ENCODE results near the gene RTCA.
"Not testable (repeated sequence)": the region's sequence is repeated elsewhere in the genome, so short reads cannot be mapped to it uniquely, and the experiment has no call there.

RTCA gene

GRCh38 chr1:100261686-100262085 lies 4.3 kb upstream of the RTCA start:
- no peak for DNase-seq (ENCODE audit: low read depth)

GRCh38 chr1:100264081-100264480 lies 1.9 kb upstream of the RTCA start:
- DNase-seq (ENCODE audit: low read depth), result not testable (repeated sequence)

DNA sequence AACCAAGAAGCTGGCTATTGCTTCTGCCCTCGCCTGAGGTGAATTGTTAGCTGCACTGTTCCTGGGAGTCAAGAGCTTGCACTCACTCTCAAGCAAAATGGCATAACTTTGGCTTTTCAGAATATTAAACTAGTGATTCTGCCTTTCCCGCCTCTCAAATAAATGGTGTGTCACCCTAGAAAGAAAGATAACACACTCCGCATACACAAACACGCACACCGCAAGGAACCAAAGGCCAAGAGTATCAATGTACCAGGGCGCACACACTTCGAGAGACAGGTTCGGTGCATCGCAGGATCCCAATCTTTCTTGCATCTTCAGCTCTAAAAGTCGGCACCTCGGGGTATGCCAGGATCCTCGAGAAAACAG lies 470 bp upstream of the RTCA start:
- DNase-seq (ENCODE audit: low read depth), result no peak

DNA sequence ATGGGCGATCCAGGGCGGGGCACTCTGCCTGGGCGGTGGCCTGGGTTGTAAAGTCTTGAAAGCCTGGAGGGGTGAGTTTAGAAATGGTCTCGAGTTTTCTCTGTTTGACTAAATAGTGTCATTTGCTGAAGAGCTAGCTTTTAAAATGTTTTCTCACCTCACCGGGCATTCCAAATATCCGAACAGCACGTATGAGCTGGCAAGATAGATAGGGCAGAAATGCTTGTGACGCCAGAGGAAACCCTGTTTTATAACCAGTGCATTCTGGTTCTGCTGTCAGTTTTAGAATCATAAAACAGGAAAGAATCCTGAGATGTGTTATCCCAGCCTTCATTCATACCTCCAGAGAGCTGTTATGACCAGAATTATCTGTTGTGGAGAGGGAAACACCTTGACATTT lies 725 bp downstream of the RTCA start:
- DNase-seq (ENCODE audit: low read depth), result no peak

GRCh38 chr1:100267284-100267683 lies 1.3 kb downstream of the RTCA start:
- no peak for DNase-seq (ENCODE audit: low read depth)

DNA sequence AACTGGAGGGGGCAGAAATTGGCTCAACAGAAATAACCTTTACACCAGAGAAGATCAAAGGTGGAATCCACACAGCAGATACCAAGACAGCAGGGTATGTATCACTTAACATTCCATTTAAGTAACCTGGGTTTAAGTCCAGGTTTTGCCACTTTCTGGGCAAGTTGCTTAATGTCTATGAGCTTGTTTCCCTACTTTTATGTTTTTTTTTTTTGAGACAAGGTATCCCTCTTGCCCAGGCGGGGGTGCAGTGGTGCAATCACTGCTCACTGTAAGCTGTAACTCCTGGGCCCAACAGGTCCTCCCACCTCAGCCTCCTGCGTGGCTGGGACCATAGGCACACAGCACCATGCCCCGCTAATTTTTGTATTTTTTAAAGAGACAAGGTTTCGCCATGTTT lies 2.2 kb downstream of the RTCA start:
- no peak for DNase-seq (ENCODE audit: low read depth)

DNA sequence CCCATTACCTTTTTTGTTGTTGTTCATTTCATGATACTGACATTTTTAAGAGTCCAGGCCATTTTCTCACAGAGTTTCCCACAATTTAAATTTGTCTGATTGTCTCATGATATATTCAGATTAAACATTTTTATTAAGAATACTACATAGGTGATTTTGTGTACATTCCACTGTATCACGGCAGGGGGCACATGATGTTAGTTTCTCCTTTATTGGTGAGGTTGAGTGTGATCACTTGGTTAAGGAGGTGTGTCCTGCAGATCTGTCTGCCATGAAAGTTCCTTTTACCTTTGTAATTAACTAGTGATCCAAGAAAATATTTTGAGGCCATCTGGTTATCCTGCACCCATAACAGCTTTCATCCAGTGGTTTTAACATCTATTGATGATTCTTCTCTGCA lies 11.8 kb downstream of the RTCA start:
- DNase-seq (ENCODE audit: low read depth), result no peak

DNA sequence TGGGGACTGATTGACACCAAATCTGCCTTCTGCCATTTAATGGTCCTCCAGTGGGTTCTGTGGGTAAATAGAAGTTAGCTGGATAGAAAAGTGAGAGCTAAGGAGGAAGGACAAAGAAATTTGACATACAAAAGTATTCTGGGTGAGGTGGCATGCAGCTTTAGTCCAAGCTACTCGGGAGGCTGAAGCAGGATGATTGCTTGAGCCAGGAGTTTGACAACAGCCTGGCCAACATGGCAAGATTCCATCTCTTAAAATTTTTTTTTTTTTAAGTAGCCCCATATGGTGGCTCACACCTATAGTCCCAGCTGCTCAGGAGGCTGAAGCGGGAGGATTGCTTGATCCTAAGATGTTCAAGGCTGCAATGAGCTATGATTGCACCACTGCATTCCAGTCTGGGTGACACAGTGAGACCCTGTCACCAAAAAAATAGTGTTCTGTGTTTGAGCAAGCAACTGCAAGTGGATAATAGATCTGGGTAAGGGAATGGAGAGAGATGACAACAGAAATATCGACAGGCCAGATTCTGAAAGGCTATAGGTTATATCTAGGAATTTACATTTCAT lies 13.4 kb downstream of the RTCA start:
- DNase-seq (ENCODE audit: low read depth), result no peak

- DNase-seq (ENCODE audit: low read depth), result no peak
These were observed 14.1 kb downstream of the RTCA start for GRCh38 chr1:100279954-100280682.

- no peak for DNase-seq (ENCODE audit: low read depth)
These were observed 18.6 kb downstream of the RTCA start for GRCh38 chr1:100284591-100284990.

DNA sequence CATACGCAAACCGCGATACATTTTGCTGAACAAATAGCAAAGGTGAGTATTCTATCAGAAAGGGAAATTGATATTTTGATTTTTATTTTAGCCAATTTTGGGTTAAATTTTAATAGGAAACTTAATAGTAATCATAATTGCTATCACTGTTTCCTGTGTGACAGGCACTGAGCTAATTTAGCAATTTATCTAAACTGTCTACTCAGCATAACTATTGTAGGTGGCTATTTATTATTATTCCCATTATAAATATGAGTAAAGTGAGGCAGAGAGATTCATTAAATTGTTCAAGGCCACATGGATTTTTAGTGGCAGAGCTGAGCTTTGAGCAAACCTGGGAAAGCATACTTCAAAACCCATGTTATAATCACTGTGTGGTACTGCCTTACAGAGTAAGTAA lies 21.1 kb downstream of the RTCA start:
- DNase-seq (ENCODE audit: low read depth), result no peak

DNA sequence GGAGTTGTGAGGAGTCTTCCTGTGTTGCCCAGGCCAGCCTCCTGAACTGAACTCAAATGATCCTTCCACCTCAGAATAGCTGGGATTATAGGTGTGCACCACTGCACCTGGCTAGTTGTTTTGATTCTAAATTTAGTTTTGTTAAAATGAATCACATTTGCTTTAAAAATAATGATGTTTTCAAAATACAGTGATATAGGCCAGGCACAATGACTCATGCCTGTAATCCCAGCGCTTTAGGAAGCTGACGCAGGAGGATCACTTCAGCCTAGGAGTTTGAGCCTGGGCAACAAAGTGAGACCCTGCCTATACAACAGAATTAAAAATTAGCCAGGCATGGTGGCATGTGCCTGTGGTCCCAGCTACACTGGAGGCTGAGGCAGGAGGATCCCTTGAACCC lies 24.3 kb downstream of the RTCA start:
- no peak for DNase-seq (ENCODE audit: low read depth)

DNA sequence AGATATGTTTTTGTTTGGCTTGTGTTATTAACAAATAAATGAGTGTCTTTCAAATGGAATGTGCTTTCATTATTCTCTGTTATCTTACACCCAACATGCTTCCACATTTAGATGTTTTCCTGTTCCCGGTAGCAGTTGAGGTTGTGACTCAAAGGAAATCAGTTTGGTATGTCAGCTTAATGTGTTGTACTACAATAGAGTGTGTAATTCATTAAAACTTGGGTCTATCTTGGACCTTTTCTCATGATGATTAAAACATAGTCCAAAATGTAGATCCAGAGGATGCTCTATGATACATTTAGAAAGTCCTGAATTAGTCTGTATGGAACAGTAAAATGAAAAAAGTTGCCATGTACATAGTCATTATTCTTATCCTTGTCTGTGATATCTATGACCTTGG lies 26.7 kb downstream of the RTCA start:
- DNase-seq (ENCODE audit: low read depth), result no peak

GRCh38 chr1:100296140-100296539 lies 30.1 kb downstream of the RTCA start:
- DNase-seq (ENCODE audit: low read depth), result no peak

DNA sequence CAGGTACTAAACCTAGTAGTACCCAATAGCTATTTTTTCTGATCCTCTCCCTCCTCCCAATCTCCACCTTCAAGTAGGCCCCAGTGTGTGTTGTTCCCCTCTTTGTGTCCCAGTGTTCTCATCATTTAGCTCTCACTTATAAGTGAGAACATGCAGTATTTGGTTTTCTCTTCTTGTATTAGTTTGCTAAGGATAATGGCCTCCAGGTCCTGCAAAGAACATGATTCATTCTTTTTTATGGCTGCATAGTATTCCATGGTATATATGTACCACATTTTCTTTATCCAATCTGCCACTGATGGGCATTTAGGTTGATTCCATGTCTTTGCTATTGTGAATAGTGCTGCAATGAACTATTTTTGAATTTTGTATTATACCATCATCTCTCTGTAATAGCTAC lies 31.0 kb downstream of the RTCA start:
- not testable (repeated sequence) for DNase-seq (ENCODE audit: low read depth)

- DNase-seq (ENCODE audit: low read depth), result no peak
These were observed 32.5 kb downstream of the RTCA start for GRCh38 chr1:100298512-100298911.

- no peak for DNase-seq (ENCODE audit: low read depth)
These were observed 33.7 kb downstream of the RTCA start for GRCh38 chr1:100299521-100300222.

DNA sequence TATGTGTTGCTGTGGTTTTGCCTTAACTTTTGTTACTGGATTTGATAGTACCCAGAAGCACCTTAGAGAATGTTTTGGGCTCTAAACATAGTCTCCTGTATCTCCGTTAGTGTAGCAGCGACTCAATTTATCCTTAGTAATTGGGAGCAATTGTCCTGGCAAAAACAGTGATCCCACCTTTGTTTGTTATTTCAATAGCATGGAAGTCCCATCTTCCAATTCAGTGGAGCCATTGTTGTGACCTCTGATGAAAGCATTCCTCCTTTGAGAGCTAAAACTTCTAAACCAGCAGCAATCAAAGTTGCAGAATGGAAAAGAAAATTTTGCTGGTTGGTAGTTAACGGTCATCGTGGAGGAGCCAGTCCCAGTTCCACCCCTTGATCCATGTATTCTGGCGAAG lies 34.7 kb downstream of the RTCA start:
- no peak for DNase-seq (ENCODE audit: low read depth)

DNA sequence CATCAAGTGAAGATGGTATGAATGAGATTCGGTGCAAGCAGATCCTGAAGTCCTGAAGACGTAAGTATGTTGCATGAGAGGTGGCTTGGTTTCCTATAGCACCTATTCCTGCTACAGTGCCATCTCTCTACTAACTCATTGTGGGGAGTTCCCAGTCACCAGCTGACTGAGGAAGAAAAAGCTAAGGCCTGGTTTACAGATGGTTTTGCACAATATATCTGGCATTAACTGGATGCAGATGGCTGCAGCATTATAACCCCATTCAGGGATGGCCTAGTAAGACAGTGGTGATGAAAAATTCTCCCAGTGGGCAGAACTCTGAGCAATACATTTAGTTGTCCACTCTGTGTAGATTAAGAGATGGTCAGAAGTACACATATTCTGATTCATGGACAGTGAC lies 36.7 kb downstream of the RTCA start:
- DNase-seq (ENCODE audit: low read depth), result no peak

- no peak for DNase-seq (ENCODE audit: low read depth)
These were observed 38.2 kb downstream of the RTCA start for GRCh38 chr1:100304227-100304626.

GRCh38 chr1:100304921-100305320 lies 38.9 kb downstream of the RTCA start:
- no peak for DNase-seq (ENCODE audit: low read depth)

DNA sequence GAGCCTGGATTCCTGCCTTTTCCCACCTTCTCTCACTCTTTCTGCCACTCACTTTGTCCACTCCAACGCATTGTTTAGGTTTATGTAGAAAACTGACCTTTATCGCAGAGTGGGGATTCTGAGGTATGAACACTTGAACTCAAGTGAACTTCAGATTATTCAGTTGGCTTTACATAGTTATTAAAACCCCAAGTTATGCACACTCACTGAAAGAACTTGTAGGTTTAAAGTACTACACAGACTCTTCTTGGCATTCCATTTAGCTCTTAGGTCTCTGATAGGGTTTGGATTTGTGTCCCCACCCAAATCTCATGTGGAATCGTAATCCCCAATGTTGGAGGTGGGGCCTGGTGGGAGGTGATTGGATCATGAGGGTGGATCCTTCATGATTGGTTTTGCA lies 39.9 kb downstream of the RTCA start:
- no peak for DNase-seq (ENCODE audit: low read depth)

- no peak for DNase-seq (ENCODE audit: low read depth)
These were observed 40.8 kb downstream of the RTCA start for GRCh38 chr1:100306735-100307313.
